ENCODE results near the gene PRKAB1. TPM values are rescaled to one million over a fixed set of nuclear protein-coding genes. Genes with fewer than 3 reads are reported as not detected.

PRKAB1 gene
- total and polyA plus RNA-seq, 7 donors: 18.5 to 52.5 (median 31.4) TPM

GRCh38 chr12:119671070-119671469, 3.1 kb downstream of the PRKAB1 start:
- no peaks in the 10 kb centered on the region for H3K9me3 ChIP-seq
- no peak overlapping the region for H3K27ac ChIP-seq
- H3K4me3 ChIP-seq: no peak overlapping the region
- TF ChIP-seq POLR2A (IDR thresholded peaks at IDR 0.05) (no peak), POLR2AphosphoS5 (IDR thresholded peaks at IDR 0.05) (no peak), CTCF (IDR thresholded peaks at IDR 0.05) (no peak), EP300 (IDR thresholded peaks at IDR 0.05) (no peak)
- 35 to 67% methylated on average over 3 of the region's 3 CpGs for WGBS, 2 donors
- intact Hi-C loops (cut with DNase I): no loop called here
- DNase-seq: no peak
- no peaks in the 10 kb centered on the region for H3K27me3 ChIP-seq
- H3K4me1 ChIP-seq: peaks cover 0 to 26% (median 20%) of the 10 kb centered on the region in 4 donors
- H3K36me3 ChIP-seq: peaks cover 18 to 50% (median 31%) of the 10 kb centered on the region in 4 donors

- Histone ChIP-seq H3K27ac (peak overlapping the region in 1 of 4 donors; percentile 52), H3K9me3 (no peaks in the 10 kb centered on the region), H3K4me1 (peaks cover 0 to 19% (median 15%) of the 10 kb centered on the region in 4 donors), H3K4me3 (no peak overlapping the region), H3K27me3 (no peaks in the 10 kb centered on the region), H3K36me3 (peaks cover 27 to 61% (median 41%) of the 10 kb centered on the region in 4 donors)
- TF ChIP-seq EP300 (IDR thresholded peaks at IDR 0.05) (no peak), POLR2A (IDR thresholded peaks at IDR 0.05) (no peak), CTCF (IDR thresholded peaks at IDR 0.05) (no peak), POLR2AphosphoS5 (IDR thresholded peaks at IDR 0.05) (no peak)
- intact Hi-C loops (cut with DNase I): no loop called here
- 16 to 66% methylated on average over 8 of the region's 8 CpGs for WGBS, 2 donors
- no peak for DNase-seq
Observed at GRCh38 chr12:119672194-119672593, 4.3 kb downstream of the PRKAB1 start.

- intact Hi-C loops (cut with DNase I): no loop called here
- Histone ChIP-seq H3K4me3 (no peak overlapping the region), H3K36me3 (peaks cover 37 to 75% (median 54%) of the 10 kb centered on the region in 4 donors), H3K27ac (peak overlapping the region; percentile 42 to 55 (median 52)), H3K27me3 (no peaks in the 10 kb centered on the region), H3K4me1 (peaks cover 0 to 13% (median 9%) of the 10 kb centered on the region in 4 donors), H3K9me3 (no peaks in the 10 kb centered on the region)
- TF ChIP-seq EP300 (IDR thresholded peaks at IDR 0.05): peak in 3 of 4 donors; percentile 17 to 63 (median 31)
- TF ChIP-seq POLR2A (IDR thresholded peaks at IDR 0.05): no peak
- TF ChIP-seq CTCF (IDR thresholded peaks at IDR 0.05): no peak
- TF ChIP-seq POLR2AphosphoS5 (IDR thresholded peaks at IDR 0.05): peak in 3 of 4 donors; percentile 37 to 64 (median 49)
- peak; percentile 68 for DNase-seq
- 9 to 28% methylated on average over 7 of the region's 7 CpGs for WGBS, 2 donors
Observed at GRCh38 chr12:119673634-119674033, 5.7 kb downstream of the PRKAB1 start.

- intact Hi-C loops (cut with DNase I): no loop called here
- Histone ChIP-seq H3K27me3 (no peaks in the 10 kb centered on the region), H3K27ac (peak overlapping the region in 3 of 4 donors; percentile 16 to 55 (median 27)), H3K4me3 (no peak overlapping the region), H3K9me3 (no peaks in the 10 kb centered on the region), H3K36me3 (peaks cover 43 to 85% (median 63%) of the 10 kb centered on the region in 4 donors), H3K4me1 (peaks cover 0 to 7% (median 4%) of the 10 kb centered on the region in 4 donors)
- no peak for TF ChIP-seq EP300 (IDR thresholded peaks at IDR 0.05)
- no peak for TF ChIP-seq POLR2AphosphoS5 (IDR thresholded peaks at IDR 0.05)
- no peak for TF ChIP-seq CTCF (IDR thresholded peaks at IDR 0.05)
- no peak for TF ChIP-seq POLR2A (IDR thresholded peaks at IDR 0.05)
- WGBS, 2 donors: 62 to 88% methylated on average over 4 of the region's 4 CpGs
- DNase-seq: no peak
Observed at GRCh38 chr12:119674560-119674959, 6.6 kb downstream of the PRKAB1 start.

- intact Hi-C loops (cut with DNase I): no loop called here
- no peak overlapping the region for H3K27ac ChIP-seq
- H3K27me3 ChIP-seq: no peaks in the 10 kb centered on the region
- WGBS, 2 donors: 81 to 86% methylated on average over 9 of the region's 9 CpGs
- H3K9me3 ChIP-seq: no peaks in the 10 kb centered on the region
- no peak overlapping the region for H3K4me3 ChIP-seq
- DNase-seq: no peak
- H3K36me3 ChIP-seq: peaks cover 54 to 99% (median 78%) of the 10 kb centered on the region in 4 donors
- TF ChIP-seq POLR2AphosphoS5 (IDR thresholded peaks at IDR 0.05): no peak
- H3K4me1 ChIP-seq: no peaks in the 10 kb centered on the region
Observed at GRCh38 chr12:119676022-119676421, 8.1 kb downstream of the PRKAB1 start.

All from sigmoid colon (tissue), 7 donors.